NCI-H2227 treated with DMSO at 0.1 percent for 48 hours (cell line): ENCODE results near the gene SSTR3.

ENCODE experiments used
- DNase-seq: peaks from one replicate; lab custom pipeline; 2025; lab: John Stamatoyannopoulos, UW

SSTR3 gene

DNA sequence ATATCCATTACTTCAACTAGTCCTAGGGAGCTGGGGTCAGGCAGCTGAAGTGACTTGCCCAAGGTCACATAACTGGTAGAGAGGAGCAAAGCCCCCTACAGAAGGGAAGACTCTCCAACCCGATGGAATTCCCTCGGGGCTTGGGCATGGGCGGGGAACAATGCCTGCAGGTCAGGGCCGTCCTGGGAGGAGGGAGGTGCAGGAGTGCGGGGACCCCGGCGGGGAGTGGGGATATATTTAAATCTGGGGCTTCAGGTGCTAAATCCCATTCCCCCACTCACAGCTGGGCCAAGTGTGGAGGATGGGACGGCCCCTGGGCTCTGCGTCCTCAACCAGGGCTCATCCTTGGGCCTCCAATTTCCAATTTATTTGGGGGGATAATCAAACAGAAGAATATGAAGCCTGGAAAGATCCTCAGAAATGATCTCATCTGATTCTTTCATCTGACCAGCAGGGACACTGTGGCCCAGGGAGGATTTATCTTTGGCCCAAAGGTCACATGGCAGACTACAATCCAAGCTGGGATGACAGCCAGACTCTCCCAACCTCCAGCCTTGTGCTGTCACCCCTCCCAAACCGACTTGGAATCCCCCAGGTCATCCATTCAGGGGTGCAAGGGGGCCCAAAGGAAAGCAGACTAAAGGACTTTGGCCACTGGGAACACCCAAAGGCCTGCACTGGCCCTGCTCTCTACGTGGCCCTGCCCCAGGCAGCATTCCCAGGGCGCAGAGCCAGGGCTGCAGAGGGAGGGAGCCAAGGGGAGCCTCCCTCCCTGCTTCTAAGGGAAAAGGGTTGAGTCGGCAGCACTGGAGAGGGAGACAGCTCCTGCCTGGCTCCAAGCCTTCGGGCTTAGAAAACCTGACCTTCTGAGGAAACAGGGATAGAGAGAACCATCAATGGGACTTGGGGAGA, 15.5 kb downstream of the SSTR3 start:
- DNase-seq, result no peak

GRCh38 chr22:37195921-37196320, 16.4 kb downstream of the SSTR3 start:
- no peak for DNase-seq

- no peak for DNase-seq
These were observed 17.5 kb downstream of the SSTR3 start for GRCh38 chr22:37194750-37195149.

GRCh38 chr22:37193629-37194191, 18.6 kb downstream of the SSTR3 start:
- no peak for DNase-seq

- no peak for DNase-seq
These were observed 19.5 kb downstream of the SSTR3 start for GRCh38 chr22:37192741-37193140.

DNA sequence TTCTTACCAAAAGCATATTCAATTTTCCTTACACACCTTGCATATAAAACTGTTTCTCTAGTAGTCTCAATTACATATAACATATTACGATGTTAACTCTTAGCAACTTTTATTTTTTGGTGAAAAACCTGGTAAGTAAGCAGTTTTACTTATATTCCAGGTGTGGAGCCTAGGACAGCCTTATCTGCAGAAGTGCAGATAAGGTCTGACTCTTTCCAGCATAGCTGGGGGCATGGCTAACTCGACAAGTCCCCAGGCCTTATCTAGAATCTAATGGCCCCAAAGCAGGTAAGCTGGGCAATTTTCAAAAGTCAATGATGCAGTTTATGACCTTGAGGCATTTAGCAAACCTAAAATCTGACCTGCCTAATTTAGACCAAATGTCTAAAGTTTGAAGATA, 20.1 kb downstream of the SSTR3 start:
- no peak for DNase-seq

DNA sequence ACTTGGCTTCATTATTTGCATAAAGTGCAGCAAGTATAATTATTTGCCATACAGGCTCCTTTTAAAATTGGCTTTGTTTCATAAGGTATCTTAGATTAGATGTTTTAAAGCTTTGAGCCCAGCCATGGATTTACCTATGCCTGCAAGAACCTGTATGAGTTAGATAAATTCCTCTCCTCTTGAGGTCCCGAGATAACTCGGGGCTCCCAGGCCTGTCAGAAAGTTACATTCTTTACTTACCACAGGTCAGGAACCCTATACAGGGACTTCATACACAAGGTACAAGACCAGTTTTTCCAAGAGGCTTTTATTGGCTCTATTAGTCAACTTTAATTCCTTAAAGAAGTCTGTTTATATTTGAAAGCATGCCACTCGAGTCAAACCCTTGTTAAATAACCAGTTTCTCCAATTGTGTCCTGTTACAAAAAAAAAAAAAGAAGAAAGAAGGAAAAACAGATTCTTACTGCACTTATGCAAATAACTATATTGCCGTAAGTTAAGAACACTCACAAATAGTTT, 22.0 kb downstream of the SSTR3 start:
- DNase-seq, result no peak

DNA sequence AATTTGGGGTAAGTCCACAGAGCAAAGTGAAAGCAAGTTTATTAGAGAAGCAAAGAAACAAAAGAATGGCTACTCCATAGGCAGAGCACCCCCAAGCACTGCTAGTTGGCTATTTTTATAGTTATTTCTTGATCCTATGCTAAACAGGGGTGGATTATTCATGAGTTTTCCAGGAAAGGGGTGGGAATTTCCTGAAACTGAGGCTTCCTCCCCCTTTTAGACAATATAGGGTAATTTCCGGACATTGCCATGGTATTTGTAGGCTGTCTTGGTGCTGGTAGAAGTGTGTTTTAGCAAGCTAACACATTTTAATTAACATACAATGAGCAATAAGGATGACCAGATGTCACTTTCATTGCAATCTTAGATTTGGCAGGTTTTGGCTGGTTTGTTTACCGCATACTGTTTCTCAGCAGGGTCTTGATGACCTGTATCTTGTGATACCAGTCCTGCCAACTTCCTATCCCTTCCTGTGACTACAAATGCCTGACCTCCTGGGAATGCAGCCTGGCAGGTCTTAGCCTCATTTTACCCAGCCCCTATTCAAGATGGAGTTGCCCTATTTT, 23.3 kb downstream of the SSTR3 start:
- DNase-seq, result no peak

DNA sequence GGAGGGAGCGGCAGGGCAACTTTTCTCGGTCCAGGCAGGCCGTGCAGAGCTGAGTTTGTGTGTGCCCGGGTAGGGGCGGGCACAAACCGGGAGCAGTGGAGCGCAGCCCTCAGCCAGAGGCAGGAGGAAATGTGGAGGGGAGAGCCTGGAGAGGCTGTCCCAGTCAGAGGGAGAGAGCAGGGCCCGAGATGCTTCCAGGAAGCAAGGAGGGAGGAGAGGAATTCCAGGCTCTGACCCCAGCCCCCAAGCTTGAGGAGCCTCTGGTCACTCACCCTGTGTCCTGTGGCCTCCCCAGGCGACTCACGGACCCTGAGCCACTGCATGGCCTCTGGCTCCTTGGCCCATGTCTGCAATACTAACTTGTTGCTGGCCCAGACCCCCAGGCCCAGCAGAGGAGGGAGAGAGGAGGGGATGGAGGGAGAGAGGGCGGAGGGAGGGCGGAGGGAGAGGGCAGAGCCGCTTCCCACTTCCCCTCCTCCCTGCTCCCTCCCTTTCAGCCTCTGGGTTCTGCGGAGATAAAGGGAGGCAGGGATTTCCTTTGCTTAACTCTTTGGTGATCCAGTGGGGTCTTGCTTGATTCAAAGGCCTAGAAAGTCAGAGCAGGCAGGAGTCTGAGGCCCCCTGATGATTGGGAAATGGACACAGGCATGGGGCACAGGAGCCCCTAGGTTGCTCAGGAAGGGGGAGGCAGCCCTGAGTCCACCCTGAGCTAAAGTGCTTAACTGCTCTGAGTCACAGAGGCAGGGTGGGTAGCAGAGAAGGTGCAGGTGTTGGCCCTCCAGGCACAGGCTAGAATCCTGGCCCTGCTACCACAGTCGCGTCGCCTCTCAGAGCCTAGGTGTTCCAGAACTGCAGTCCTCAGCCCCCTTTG, 24.2 kb downstream of the SSTR3 start, which contains the start of gene C1QTNF6:
TSS of gene C1QTNF6 (minus strand) at position 357 of the 871 bp plus-strand sequence. CDS start at position 323, 34 bp downstream.
- DNase-seq, result peak; percentile 26

GRCh38 chr22:37187552-37187890, 24.8 kb downstream of the SSTR3 start:
- DNase-seq, result no peak

DNA sequence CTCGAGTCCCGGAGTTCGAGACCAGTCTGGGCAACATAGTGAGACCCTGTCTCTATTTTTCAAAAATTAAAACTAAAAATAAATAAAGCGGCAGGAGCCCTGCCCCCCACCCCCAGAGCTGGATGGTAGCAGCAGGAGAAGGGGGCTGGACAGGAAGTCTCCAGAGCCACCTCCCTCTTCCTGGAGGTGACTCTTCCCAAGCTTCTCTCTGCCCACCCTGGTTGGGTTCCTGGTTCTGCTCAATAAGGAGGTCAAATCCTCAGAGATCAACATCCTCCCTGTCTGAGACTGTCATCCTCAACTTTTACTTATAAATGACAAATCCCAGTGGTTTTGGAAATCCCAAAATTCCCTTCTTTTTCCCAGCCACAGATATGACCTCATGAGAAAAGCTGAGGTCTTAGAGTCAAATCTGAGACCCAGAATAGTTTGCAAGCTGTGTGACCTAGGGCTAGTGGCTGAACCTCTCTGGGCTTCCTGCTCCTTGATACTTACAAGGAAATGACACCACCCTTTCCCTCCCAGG, 25.2 kb downstream of the SSTR3 start:
- no peak for DNase-seq

GRCh38 chr22:37186228-37186996, 25.9 kb downstream of the SSTR3 start:
- no peak for DNase-seq

DNA sequence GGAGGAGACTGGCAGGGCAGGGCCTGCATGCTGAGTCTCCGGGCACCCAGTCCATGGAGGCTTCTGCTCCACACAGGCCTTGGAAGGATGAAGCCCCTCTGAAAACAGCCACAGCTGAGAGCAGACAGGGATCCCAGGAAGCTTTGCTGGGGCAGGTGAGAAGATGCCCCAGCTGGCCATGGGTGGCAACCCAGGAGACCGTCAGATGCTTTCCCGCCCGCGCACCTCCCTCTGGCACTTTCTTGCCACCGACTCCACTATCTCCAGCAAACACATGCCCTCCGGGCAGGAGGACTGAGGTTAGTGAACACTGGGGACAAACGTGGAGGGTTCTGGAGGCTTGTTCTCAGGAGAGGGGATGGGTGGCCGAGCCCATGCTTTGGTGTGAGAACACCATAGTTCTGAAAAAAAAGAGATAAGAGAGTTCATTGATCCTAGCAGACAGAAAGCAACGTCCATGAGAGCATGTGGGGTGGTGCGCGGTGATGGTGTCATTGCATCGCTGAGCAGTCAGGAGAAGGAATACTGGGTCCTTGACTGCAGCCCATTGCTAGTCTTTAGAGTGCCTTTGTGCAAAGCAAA, 26.5 kb downstream of the SSTR3 start:
- DNase-seq, result no peak

DNA sequence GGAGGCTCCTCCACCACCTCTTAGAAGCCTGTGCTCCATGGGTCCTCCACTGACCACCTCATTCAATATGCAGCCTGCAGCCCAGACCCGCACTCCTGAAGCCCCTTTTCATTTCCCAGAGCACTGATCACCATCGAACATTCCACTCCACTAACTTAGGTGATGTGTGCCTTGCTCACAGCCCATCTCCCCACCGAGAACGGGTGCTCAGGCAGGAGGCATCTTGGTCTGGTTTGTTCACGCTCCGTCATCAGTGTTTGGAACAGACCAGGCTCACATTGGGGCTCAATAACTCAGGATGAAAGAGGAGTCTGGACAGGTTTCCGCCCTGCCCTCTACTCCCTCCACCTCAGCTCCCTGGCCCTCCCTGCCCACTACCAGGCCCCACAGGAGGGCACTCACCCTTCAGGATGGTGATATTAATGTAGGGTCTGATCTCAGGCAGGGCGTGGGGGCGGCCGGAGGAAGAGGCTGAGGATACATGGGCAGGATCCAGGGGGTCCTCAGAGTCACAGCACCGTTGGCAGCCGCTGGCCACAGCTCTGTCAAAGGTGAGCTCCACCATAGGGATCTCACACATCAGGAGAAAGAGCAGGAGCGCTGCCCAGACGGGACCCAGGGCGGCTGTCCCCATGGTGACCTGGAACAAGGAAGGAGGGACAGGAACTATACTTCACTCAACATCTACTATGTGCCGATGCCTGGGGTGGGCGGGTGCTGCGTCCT, 27.3 kb downstream of the SSTR3 start:
- DNase-seq, result no peak

DNA sequence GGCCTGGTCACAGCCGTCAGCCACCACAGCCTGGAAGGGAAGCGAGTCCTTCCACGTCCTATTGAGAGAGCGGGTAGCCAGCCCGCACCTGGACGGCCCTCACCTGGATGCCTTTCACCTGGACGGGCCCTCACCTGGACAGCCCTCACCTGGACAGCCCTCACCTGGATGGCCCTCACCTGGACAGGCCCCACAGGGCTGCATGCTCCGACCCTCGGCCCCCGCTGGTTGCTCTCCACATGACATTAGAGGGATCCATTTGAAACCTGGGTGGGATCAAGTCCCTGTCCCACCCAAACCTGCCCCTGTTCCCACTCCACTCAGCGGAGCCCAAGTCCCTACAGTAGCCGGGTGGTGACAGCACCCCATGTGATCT, 27.9 kb downstream of the SSTR3 start:
- DNase-seq, result no peak

DNA sequence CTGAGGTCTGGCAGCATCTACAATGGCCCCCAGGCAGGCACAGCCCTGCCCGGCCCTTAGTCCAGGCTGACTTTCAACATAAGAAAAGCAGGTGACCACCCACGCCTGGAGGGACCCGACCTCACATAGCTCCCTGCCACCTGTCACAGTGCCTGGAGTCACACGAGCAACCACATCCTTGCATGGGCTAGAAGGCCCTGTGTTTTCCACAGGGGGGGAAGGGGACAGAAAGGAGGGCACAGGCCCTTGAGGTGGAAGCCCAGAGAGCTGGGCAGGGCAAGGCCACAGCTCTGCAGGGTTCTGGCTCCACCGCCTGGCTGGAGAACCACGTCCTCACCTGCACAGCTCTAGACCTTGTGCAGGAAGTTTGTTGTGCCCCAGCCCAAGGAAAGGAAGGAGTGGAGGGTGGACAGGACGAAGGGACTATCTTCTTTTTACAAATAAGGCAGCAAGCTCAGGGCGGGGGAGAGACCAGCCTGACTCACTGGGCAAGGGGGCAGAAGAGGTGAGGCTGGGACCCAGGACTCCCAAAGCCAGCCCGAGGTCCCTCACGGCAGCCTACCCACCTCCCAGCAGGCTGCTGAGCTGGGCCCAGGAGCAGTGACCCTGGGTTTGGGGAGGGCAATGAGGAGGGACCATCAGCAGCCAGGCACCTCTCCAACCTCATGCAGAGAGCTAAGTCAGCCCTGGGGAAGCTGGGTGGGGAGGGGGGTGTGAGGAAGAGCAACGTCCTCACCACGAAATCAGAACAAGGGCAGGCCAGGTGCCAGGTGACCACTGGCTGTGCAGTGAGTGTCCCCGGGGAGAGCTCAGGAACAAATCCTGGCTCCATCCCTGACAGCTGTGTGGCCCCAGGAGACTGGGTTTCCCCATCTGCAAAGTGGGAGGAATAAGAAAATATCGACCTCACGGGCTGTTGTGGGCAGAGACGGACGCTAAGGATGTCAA, 28.6 kb downstream of the SSTR3 start:
- DNase-seq, result no peak

GRCh38 chr22:37182949-37183245, 29.4 kb downstream of the SSTR3 start:
- DNase-seq, result no peak

DNA sequence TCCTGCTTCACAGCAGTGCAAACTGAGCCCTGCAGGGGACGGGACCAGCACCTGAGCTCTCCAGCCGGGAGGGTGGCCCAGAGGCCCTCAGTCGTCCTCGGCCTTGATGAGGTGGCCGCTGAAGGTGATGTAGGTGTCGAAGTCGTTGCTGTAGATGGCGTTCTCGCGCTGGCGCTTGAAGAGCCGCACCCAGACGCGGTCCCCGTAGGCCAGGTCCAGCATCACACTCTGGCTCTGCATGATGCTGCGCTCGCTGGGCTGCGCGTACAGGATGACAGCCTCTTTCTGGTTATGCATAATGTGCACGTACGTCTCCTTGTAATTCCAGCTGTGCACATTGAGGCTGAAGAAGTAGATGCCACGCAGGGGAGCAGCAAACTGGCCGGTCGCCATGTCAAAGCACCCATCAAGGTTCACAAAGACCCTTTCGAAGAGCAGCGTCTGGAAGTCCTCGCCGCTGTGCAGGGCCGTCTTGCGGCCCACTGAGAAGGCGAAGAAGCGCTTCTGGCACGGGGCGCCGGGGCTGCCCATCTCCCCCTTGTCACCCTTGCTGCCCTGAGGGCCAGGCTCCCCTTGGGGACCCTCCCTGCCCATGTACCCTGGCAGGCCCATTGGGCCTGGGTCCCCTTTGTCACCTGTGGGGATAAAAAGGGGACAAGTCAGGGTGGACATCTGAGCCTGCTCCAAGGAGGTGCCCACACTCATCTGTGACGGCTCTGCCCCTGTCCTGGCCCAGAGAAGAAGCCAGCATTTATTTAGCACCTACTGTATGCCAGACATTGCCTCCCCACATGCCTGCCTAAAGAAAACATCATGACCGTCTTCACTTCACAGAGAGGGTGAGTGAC, 30.0 kb downstream of the SSTR3 start:
- no peak for DNase-seq
